Muscle layer of duodenum (tissue), 2 donors: ENCODE data around the gene POLD4.
"Not testable (repeated sequence)": the region's sequence is repeated elsewhere in the genome, so short reads cannot be mapped to it uniquely, and the experiment has no call there.

ENCODE experiments used
- H3K27ac ChIP-seq: one replicate; pipeline ENCODE4 v1.7.0; 2013; ENCODE audit warnings: mild to moderate bottlenecking, low read length
- H3K27me3 ChIP-seq: one replicate; pipeline ENCODE4 v1.7.0; 2013; ENCODE audit warnings: low read depth, mild to moderate bottlenecking, control low read depth, low read length
- H3K36me3 ChIP-seq, 2 donors: one replicate each; pipeline ENCODE4 v1.7.0; 2013; ENCODE audit warnings: low read length in 2 of 2, control low read depth in 1 of 2, mild to moderate bottlenecking in 1 of 2; ENCODE audit not compliant: insufficient read depth in 2 of 2, control insufficient read depth in 1 of 2
- H3K4me1 ChIP-seq, 2 donors: one replicate each; pipeline ENCODE4 v1.7.0; 2013; ENCODE audit warnings: low read length in 2 of 2, mild to moderate bottlenecking in 2 of 2, control low read depth in 1 of 2, moderate library complexity in 1 of 2; ENCODE audit not compliant: insufficient read depth in 2 of 2, control insufficient read depth in 1 of 2
- H3K4me3 ChIP-seq, 2 donors: one replicate each; pipeline ENCODE4 v1.7.0; 2013; ENCODE audit warnings: low read length in 2 of 2, low read depth in 1 of 2, mild to moderate bottlenecking in 1 of 2
- H3K9me3 ChIP-seq, 2 donors: one replicate each; pipeline ENCODE4 v1.7.0; 2013; ENCODE audit warnings: low read length in 2 of 2, control low read depth in 1 of 2, mild to moderate bottlenecking in 1 of 2; ENCODE audit not compliant: control insufficient read depth in 1 of 2
- donor health status: healthy.

POLD4 gene

DNA sequence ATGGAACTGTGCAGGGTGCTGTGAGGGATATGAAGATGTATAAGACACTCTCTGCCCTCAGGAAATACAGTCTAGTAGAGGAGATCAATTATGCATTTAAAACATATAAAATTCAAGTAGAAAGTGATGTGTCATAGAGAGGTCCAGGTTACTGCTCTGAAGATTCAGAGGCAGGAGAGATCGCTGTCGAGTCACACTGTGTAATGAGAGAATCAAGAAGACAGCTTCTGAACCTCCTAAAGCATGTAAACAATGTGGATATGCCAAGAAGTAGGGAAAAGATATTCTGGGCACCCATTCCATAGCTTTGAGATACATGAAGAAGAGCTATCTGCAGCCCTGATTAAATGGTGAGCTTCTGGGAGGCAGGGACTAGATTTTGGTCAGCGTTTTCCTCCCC lies 33.3 kb downstream of the POLD4 start:
- Histone ChIP-seq H3K4me3 (no peak overlapping the region), H3K27me3 (no peaks in the 10 kb centered on the region), H3K9me3 (no peaks in the 10 kb centered on the region), H3K27ac (no peak overlapping the region), H3K4me1 (peaks cover 0 to 21% of the 10 kb centered on the region in 2 donors), H3K36me3 (no peaks in the 10 kb centered on the region)

DNA sequence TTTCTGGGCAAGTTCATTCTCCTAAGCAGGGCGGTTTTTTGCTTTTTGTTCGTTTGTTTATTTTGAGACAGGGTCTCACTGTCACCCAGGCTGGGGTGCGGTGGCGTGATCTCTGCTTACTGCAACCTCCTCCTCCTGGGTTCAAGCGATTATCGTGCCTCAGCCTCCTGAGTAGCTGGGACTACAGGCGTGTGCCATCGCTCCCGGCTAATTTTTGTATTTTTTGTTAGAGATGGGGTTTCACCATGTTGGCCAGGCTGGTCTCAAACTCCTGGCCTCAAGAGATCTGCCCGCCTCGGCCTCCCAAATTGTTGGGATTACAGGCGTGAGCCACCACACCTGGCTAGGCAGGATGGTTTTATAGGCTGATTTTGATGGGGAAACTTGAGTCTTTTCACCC lies 34.5 kb downstream of the POLD4 start:
- not testable (repeated sequence) for H3K36me3 ChIP-seq, H3K27ac ChIP-seq, H3K9me3 ChIP-seq, H3K27me3 ChIP-seq
- peak overlapping the region; percentile 79 to 90 for H3K4me3 ChIP-seq
- H3K4me1 ChIP-seq, result peaks cover 0 to 21% of the 10 kb centered on the region in 2 donors

- Histone ChIP-seq H3K36me3 (no peaks in the 10 kb centered on the region), H3K4me3 (peak overlapping the region; percentile 79 to 90), H3K27ac (peak overlapping the region; percentile 83), H3K4me1 (peaks cover 0 to 21% of the 10 kb centered on the region in 2 donors), H3K9me3 (no peaks in the 10 kb centered on the region), H3K27me3 (no peaks in the 10 kb centered on the region)
These were observed 35.3 kb downstream of the POLD4 start for GRCh38 chr11:67317888-67318555.

GRCh38 chr11:67317205-67317887 lies 36.0 kb downstream of the POLD4 start:
- Histone ChIP-seq H3K27ac (peak overlapping the region; percentile 83), H3K36me3 (no peaks in the 10 kb centered on the region), H3K4me1 (peaks cover 0 to 21% of the 10 kb centered on the region in 2 donors), H3K4me3 (peak overlapping the region; percentile 79 to 90), H3K9me3 (no peaks in the 10 kb centered on the region), H3K27me3 (no peaks in the 10 kb centered on the region)

DNA sequence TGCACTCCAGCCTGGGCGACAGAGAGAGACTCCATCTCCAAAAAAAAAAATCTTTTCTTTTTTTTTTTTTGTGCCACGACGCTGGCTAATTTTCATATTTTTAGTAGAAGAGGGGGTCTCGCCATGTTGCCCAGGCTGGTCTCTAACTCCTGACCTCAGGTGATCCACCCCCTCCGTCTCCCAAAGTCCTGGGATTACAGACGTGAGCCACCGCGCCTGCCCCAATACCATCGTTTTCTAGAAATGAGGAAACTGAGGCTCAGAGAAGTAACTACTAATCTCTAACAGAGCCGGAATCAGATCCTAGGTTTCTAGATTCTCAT lies 36.5 kb downstream of the POLD4 start:
- peaks cover 0 to 21% of the 10 kb centered on the region in 2 donors for H3K4me1 ChIP-seq
- no peaks in the 10 kb centered on the region for H3K9me3 ChIP-seq
- no peaks in the 10 kb centered on the region for H3K27me3 ChIP-seq
- H3K27ac ChIP-seq, result peak overlapping the region; percentile 83
- H3K4me3 ChIP-seq, result peak overlapping the region; percentile 79 to 90
- H3K36me3 ChIP-seq, result no peaks in the 10 kb centered on the region

DNA sequence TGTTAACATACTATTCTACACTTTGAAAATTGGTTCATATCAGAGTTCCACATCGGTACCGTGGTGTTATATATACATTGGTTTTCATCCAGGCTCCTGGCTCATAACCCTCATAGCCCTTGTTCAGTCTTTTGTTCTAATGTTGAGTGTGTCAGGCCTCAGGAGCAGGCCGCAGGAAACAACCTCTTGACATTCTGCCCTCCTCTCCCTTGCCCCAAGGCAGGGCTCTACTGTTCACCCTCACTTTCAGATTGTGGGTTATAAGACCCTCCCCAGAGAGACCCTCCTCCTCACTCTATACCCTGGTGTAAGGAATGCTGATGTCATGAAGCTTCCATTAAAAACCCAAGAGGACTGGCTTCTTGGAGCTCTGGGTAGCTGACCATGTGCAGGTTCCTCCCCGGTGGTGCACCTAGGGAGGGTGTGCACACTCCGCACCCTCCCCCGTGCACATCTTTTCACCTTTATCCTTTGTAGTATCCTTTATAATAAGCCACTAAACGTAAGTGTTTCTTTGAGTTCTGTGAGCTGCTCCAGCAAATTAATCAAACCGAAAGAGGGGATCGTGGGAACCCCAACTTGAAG lies 37.9 kb downstream of the POLD4 start:
- Histone ChIP-seq H3K36me3 (peaks cover 0 to 7% of the 10 kb centered on the region in 2 donors), H3K27me3 (no peaks in the 10 kb centered on the region), H3K4me1 (peaks cover 0 to 21% of the 10 kb centered on the region in 2 donors), H3K4me3 (no peak overlapping the region), H3K9me3 (no peaks in the 10 kb centered on the region), H3K27ac (no peak overlapping the region)

DNA sequence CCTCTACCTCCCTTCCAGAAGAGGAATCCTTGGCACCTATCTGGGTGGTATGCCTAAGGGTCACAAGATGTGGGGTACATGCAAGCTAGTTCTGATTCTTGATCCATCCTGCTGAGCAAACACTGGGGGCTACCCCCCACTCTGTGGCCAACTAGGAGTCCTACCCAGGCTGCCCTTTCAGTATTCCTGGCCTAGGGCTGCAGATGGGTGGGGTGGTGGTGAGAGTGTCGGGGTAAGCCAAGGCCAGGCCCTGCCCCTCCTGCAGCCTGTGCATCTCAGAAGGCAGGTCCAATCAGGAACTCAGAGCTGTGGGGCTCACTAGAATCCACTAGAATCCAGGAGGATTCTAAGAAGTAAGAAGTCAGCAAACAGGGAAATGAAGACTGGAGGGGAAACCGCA lies 39.1 kb downstream of the POLD4 start:
- peaks cover 4 to 16% of the 10 kb centered on the region in 2 donors for H3K36me3 ChIP-seq
- no peak overlapping the region for H3K27ac ChIP-seq
- H3K4me3 ChIP-seq, result no peak overlapping the region
- no peaks in the 10 kb centered on the region for H3K27me3 ChIP-seq
- H3K9me3 ChIP-seq, result no peaks in the 10 kb centered on the region
- H3K4me1 ChIP-seq, result peaks cover 0 to 15% of the 10 kb centered on the region in 2 donors

DNA sequence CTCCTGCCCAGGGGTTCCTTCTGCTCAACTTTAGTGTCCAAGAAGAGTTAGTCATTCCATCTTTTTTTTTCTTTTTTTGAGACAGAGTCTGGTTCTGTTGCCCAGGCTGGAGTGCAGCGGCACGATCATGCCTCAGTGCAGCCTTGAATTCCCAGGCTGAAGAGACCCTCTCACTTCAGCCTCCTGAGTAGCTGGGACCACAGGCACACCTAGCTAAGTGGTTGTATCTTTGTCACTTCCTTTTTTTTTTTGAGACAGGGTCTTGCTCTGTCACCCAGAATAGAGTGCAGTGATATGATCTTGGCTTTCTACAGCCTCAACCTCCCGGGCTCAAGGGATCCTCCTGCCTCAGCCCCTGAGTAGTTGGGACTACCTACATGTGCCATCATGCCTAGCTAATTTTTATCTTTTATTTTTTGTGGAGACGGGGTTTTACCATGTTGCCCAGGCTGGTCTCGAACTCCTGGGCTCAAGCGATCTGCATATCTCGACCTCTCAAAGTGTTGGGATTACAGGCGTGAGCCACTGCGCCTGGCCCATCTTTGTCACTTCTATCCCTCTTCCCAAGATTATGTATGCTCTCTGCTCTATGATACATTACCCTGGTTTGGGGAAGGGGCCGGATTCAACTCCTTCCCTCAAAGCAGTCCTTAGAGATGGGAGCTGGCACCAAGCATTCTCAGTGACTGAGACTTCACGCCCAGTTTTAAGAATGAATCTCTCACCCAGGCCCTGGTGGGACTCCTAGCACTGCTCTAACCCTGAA lies 40.0 kb downstream of the POLD4 start:
- no peaks in the 10 kb centered on the region for H3K27me3 ChIP-seq
- peaks cover 0 to 6% of the 10 kb centered on the region in 2 donors for H3K4me1 ChIP-seq
- H3K27ac ChIP-seq, result peak overlapping the region; percentile 4
- no peak overlapping the region for H3K4me3 ChIP-seq
- no peaks in the 10 kb centered on the region for H3K9me3 ChIP-seq
- peaks cover 6 to 25% of the 10 kb centered on the region in 2 donors for H3K36me3 ChIP-seq

DNA sequence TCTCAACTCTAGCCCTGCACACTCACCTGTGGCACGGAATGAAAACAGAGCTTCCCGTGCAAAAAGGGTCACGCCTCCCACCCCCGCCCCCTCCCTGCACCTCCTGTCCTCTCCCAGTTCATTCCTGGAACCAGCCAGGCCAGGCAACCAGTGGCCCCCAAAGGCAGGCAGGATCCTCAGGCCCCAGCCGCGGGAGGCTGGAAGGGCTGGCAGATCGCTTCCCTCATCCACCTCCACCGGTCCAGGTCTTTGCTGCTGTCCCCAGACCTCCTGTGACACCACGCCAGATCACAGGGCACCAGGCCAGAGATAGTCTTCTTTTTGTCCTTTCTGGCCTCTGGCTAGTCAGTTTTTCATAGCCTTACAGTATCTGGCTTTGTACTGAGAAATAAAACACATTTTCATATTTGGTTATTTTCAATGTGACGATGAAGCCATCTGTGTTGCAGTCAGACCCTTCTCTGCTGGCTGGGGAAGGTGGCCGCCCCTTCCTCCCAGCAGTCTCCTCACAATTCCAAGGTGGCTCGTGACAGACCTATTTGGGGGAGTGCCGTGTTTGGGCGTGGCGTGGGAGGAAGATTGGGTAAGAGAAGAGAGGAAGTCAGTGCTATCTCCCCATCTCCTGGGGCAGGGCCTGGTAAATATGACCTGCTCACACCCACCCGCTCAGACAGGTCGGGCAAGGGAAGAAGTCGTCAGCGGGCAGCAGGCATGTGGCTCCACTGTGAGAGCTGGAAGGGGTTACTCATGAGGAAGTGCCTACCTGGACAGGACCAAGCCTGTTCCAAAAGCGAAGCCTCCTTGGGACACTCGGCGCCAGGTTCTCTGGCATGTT lies 40.9 kb downstream of the POLD4 start:
- Histone ChIP-seq H3K4me1 (no peaks in the 10 kb centered on the region), H3K27ac (peak overlapping the region; percentile 4), H3K9me3 (no peaks in the 10 kb centered on the region)

GRCh38 chr11:67311556-67312082 lies 41.7 kb downstream of the POLD4 start:
- Histone ChIP-seq H3K36me3 (peaks cover 6 to 29% of the 10 kb centered on the region in 2 donors), H3K9me3 (no peaks in the 10 kb centered on the region), H3K27me3 (no peaks in the 10 kb centered on the region), H3K27ac (no peak overlapping the region), H3K4me1 (no peaks in the 10 kb centered on the region), H3K4me3 (no peak overlapping the region)

More for the DNA sequence above, 40.9 kb downstream of the POLD4 start:
- no peak overlapping the region for H3K4me3 ChIP-seq
- H3K36me3 ChIP-seq, result peaks cover 6 to 29% of the 10 kb centered on the region in 2 donors
- H3K27me3 ChIP-seq, result no peaks in the 10 kb centered on the region
